H1 (cell line): ENCODE results near the gene VPS50. TPM values are rescaled to one million over a fixed set of nuclear protein-coding genes. Genes with fewer than 3 reads are reported as not detected.

Experiments used
- CHD2 ChIP-seq: IDR thresholded peaks from 2 replicates; pipeline ENCODE4 v1.6.1; 2012; ENCODE audit warnings: low read length, improper control_type of control experiment
- EP300 ChIP-seq, 2 experiments: IDR thresholded peaks; 1 replicate in 1 of 2; 2 replicates in 1 of 2; pipeline ENCODE4 v1.6.1; 2011 to 2012; ENCODE audit warnings: low read depth in 2 of 2, low read length in 2 of 2, mild to moderate bottlenecking in 2 of 2, borderline replicate concordance in 1 of 2, inconsistent platforms in 1 of 2, moderate library complexity in 1 of 2
- HDAC2 ChIP-seq, 2 experiments: fragments of 300-600 bp in 1 of 2; sonication (generic) in 1 of 2; IDR thresholded peaks; 2 replicates each; pipeline ENCODE4 v1.6.1; 2011 to 2012; ENCODE audit warnings: low read depth in 2 of 2, low read length in 2 of 2, mild to moderate bottlenecking in 2 of 2, moderate library complexity in 2 of 2, borderline replicate concordance in 1 of 2, inconsistent platforms in 1 of 2
- NANOG ChIP-seq: IDR thresholded peaks from 2 replicates; pipeline ENCODE4 v1.6.1; 2011; ENCODE audit warnings: low read length, low read depth, mild to moderate bottlenecking, inconsistent platforms; ENCODE audit not compliant: insufficient read depth, poor library complexity, severe bottlenecking
- POU5F1 ChIP-seq: IDR thresholded peaks from 2 replicates; pipeline ENCODE4 v1.6.1; 2011; ENCODE audit warnings: low read depth, mild to moderate bottlenecking, low read length, moderate library complexity
- TAF1 ChIP-seq: IDR thresholded peaks from 2 replicates; pipeline ENCODE4 v1.6.1; 2011; ENCODE audit warnings: mild to moderate bottlenecking, low read depth, low read length
- polyA plus RNA-seq, 7 experiments: library from polyadenylated mRNA; depleted of rRNA in 3 of 7; stranded (reverse) in 5 of 7; unstranded in 2 of 7; fragments of >200 nt in 5 of 7; fragments of 200-250 nt in 2 of 7; gene quantifications; 1 replicate in 5 of 7; 2 replicates in 1 of 7; 4 replicates in 1 of 7; pipeline versions ENCODE4 v1.2.1 to v1.2.3, GENCODE V29; 2011 to 2013; ENCODE audit warnings: missing spikeins in 2 of 7, mixed read lengths in 2 of 7
- total RNA-seq: library from RNA; stranded (reverse); fragmentation: NEBNext Ultra II Directional; extraction: Animal tissue kit (Norgen Biotek cat#: 25700); gene quantifications from 2 replicates; pipeline ENCODE4 v1.2.1, GENCODE V29; 2021

The VPS50 gene
- total and polyA plus RNA-seq, 2 of the 8 experiments (the other 6 are each of a cell fraction or from before 2014, with no cell fraction given), result 3.7 to 9.3 TPM

DNA sequence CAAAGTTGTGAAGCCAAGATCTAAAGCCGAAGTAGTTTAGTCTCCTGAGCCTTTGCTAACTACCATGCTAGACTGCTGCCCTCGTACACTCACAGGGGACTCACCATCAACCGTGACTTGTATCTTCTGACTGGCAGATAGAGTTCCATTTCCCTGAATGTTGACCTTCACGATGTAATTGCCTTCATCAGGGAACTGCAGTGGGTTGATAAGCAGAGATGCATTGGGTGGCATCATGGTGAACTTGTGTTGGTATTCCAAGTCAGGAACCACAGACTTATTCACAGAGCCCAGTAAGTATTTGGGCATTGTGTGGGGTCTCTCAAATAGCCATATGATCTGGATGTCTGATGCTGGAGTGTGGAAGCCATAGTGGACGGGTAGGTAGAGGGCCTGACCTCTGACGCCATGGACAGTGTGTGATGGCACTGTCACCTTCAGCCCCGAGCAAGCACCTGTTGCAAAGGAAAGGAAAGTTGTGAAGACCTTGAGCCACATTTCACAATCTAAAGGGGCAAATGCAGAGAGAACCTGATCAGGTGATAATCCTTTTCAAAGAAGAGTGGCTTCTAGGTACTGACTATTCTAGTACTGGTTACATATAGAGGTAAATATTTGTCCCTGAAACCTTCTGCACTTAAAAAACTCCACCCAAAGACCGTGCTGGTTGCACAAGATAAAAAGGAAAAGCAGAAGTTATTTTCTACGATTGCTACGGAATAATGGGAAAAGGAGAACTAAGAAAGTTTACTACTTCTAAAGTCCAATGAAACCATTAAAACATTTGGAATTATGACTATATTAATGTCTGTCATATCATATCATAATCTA lies 13.0 kb upstream of the VPS50 start (continued):
- no peak for TF ChIP-seq NANOG
- TF ChIP-seq POU5F1, result no peak
- no peak for TF ChIP-seq EP300 (IDR thresholded peaks at IDR 0.05; ENCODE audit: borderline replicate concordance in 1 of 2, low read depth in 2 of 2, low read length in 2 of 2)
- TF ChIP-seq HDAC2 (IDR thresholded peaks at IDR 0.05; ENCODE audit: borderline replicate concordance in 1 of 2, low read depth in 2 of 2, low read length in 2 of 2), result no peak
- TF ChIP-seq TAF1, result no peak
- TF ChIP-seq CHD2, result no peak
